ENCODE data around the gene CDH4.

DNA sequence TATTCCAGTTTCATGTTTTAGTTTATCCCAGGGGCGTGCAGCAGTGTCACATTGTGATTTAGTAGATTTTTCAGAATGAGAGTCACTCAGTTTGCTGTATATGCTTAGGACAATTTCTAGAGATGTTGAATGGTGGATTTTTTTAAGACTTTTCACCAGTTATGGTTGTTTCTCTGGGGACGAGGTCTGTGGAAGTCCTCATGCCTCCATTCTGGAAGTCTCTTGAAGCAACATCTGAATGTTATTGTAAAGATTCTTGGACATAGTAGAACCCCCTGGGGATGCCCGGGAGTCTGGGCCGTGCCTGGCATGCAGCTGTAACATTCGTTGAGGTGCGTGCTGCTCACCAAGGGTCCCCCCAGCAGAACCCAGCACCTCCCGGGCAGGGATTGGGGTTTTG, 341.5 kb downstream of the CDH4 start:
- TF ChIP-seq, protein P1, sequence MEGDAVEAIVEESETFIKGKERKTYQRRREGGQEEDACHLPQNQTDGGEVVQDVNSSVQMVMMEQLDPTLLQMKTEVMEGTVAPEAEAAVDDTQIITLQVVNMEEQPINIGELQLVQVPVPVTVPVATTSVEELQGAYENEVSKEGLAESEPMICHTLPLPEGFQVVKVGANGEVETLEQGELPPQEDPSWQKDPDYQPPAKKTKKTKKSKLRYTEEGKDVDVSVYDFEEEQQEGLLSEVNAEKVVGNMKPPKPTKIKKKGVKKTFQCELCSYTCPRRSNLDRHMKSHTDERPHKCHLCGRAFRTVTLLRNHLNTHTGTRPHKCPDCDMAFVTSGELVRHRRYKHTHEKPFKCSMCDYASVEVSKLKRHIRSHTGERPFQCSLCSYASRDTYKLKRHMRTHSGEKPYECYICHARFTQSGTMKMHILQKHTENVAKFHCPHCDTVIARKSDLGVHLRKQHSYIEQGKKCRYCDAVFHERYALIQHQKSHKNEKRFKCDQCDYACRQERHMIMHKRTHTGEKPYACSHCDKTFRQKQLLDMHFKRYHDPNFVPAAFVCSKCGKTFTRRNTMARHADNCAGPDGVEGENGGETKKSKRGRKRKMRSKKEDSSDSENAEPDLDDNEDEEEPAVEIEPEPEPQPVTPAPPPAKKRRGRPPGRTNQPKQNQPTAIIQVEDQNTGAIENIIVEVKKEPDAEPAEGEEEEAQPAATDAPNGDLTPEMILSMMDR (IDR thresholded peaks at IDR 0.05) = no peak
- no peak for TF ChIP-seq ZFX (IDR thresholded peaks at IDR 0.05; ENCODE audit: borderline replicate concordance)
